Muscle layer of duodenum (tissue), 2 donors: ENCODE data around the gene MUC6.

ENCODE experiments used
- H3K27ac ChIP-seq: one replicate; pipeline ENCODE4 v1.7.0; 2013; ENCODE audit warnings: mild to moderate bottlenecking, low read length
- H3K27me3 ChIP-seq: one replicate; pipeline ENCODE4 v1.7.0; 2013; ENCODE audit warnings: low read depth, mild to moderate bottlenecking, control low read depth, low read length
- H3K36me3 ChIP-seq, 2 donors: one replicate each; pipeline ENCODE4 v1.7.0; 2013; ENCODE audit warnings: low read length in 2 of 2, control low read depth in 1 of 2, mild to moderate bottlenecking in 1 of 2; ENCODE audit not compliant: insufficient read depth in 2 of 2, control insufficient read depth in 1 of 2
- H3K4me1 ChIP-seq, 2 donors: one replicate each; pipeline ENCODE4 v1.7.0; 2013; ENCODE audit warnings: low read length in 2 of 2, mild to moderate bottlenecking in 2 of 2, control low read depth in 1 of 2, moderate library complexity in 1 of 2; ENCODE audit not compliant: insufficient read depth in 2 of 2, control insufficient read depth in 1 of 2
- H3K4me3 ChIP-seq, 2 donors: one replicate each; pipeline ENCODE4 v1.7.0; 2013; ENCODE audit warnings: low read length in 2 of 2, low read depth in 1 of 2, mild to moderate bottlenecking in 1 of 2
- H3K9me3 ChIP-seq, 2 donors: one replicate each; pipeline ENCODE4 v1.7.0; 2013; ENCODE audit warnings: low read length in 2 of 2, control low read depth in 1 of 2, mild to moderate bottlenecking in 1 of 2; ENCODE audit not compliant: control insufficient read depth in 1 of 2
- donor health status: healthy.

The MUC6 gene

DNA sequence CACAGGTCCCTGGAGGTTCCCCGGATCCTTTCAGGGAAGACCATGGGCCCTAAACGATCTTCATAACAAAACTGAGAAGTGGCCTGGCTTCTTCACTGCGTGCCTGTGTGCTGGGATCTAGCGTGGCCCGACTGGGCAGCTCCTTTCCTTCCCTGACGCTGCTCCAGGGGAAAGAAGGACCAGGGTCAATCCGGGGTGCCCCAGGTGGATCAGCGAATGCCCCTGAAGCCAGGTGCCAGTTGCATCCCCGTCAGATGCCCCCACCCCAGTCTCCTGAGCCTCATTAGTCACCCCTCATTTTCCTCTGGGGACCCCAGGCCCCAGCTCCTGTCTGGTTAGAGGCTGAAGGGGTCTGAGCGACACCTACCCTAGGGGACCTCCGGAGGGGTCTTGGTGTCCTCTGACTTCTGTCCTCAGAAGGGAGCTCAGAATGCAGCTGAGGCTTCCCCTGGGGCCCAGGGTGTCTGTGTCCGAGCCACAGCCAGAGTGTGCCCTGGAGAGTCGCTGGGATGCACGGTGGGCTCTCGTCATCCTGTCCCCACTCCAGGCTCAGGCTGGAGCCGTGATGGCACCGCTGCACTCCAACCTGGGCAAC, 18.7 kb upstream of the MUC6 start:
- H3K4me3 ChIP-seq, result no peak overlapping the region
- no peaks in the 10 kb centered on the region for H3K27me3 ChIP-seq
- no peak overlapping the region for H3K27ac ChIP-seq
- no peaks in the 10 kb centered on the region for H3K9me3 ChIP-seq
- peaks cover 3 to 4% of the 10 kb centered on the region in 2 donors for H3K4me1 ChIP-seq
- H3K36me3 ChIP-seq, result no peaks in the 10 kb centered on the region

- Histone ChIP-seq H3K36me3 (no peaks in the 10 kb centered on the region), H3K4me3 (no peak overlapping the region), H3K27ac (no peak overlapping the region), H3K27me3 (peaks cover 4% of the 10 kb centered on the region), H3K9me3 (no peaks in the 10 kb centered on the region), H3K4me1 (peaks cover 3 to 4% of the 10 kb centered on the region in 2 donors)
Measured at GRCh38 chr11:1054143-1055108, 17.9 kb upstream of the MUC6 start.

- H3K27ac ChIP-seq, result no peak overlapping the region
- no peaks in the 10 kb centered on the region for H3K9me3 ChIP-seq
- H3K4me3 ChIP-seq, result no peak overlapping the region
- H3K27me3 ChIP-seq, result peaks cover 8% of the 10 kb centered on the region
- H3K36me3 ChIP-seq, result no peaks in the 10 kb centered on the region
- H3K4me1 ChIP-seq, result peaks cover 3 to 4% of the 10 kb centered on the region in 2 donors
Measured at GRCh38 chr11:1053121-1053901, 16.8 kb upstream of the MUC6 start.

DNA sequence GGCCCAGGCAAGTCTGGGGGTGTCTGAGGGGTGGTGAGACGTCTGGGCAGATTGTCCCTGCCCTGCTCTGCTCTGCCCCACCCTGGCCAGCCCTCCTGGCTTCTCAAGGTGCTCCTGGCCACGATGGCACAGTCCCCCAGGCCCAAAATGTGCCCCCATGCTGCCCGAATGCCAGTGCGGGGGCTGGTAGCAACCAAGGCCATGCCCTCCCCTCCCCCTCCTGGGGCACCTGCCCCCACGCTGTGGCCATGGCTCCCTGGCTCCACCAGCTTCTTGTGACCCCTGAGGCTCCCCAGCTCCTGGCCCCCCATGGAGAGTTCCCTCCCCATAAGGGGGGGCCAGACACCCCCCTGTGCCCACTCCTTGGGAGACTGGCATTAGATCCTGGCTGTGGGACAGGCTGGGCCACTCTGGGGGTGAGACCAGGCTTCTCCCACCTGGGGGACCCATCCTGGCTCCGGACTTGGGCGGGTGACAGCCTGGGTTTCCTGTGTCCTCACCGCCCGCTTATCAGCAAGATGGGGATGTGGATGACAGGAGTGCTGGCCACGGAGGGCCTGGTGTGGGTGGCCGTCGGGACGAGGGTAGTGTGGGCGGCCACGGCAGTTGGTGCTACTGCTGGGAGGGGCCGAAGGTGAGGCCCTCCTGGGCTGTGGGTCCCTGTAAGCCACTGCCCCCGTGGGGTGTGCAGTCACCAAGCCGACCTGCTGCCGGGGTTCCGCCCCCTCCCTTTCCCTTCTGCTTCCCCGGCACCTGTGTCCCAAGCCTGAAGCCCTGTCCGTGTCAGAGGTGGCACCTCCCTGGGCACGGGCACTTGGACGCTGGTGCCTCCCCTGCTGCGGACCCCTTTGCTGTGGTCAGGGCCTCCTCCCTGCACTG, 15.9 kb upstream of the MUC6 start:
- Histone ChIP-seq H3K4me1 (peaks cover 3 to 4% of the 10 kb centered on the region in 2 donors), H3K36me3 (no peaks in the 10 kb centered on the region), H3K27me3 (peaks cover 8% of the 10 kb centered on the region)

GRCh38 chr11:1051356-1052132, 15.0 kb upstream of the MUC6 start:
- Histone ChIP-seq H3K27me3 (peaks cover 8% of the 10 kb centered on the region), H3K27ac (no peak overlapping the region), H3K36me3 (no peaks in the 10 kb centered on the region), H3K4me3 (no peak overlapping the region), H3K4me1 (peaks cover 3 to 4% of the 10 kb centered on the region in 2 donors), H3K9me3 (no peaks in the 10 kb centered on the region)

More for the DNA sequence above, 15.9 kb upstream of the MUC6 start:
- Histone ChIP-seq H3K9me3 (no peaks in the 10 kb centered on the region), H3K4me3 (no peak overlapping the region), H3K27ac (no peak overlapping the region)

- H3K4me1 ChIP-seq, result peaks cover 3 to 4% of the 10 kb centered on the region in 2 donors
- no peak overlapping the region for H3K4me3 ChIP-seq
- H3K27me3 ChIP-seq, result peaks cover 8% of the 10 kb centered on the region
- H3K9me3 ChIP-seq, result no peaks in the 10 kb centered on the region
- no peak overlapping the region for H3K27ac ChIP-seq
- no peaks in the 10 kb centered on the region for H3K36me3 ChIP-seq
Measured at GRCh38 chr11:1050581-1051355, 14.2 kb upstream of the MUC6 start.

GRCh38 chr11:1049911-1050580, 13.5 kb upstream of the MUC6 start:
- peaks cover 3 to 4% of the 10 kb centered on the region in 2 donors for H3K4me1 ChIP-seq
- H3K27me3 ChIP-seq, result peaks cover 8% of the 10 kb centered on the region
- H3K36me3 ChIP-seq, result no peaks in the 10 kb centered on the region
- no peak overlapping the region for H3K27ac ChIP-seq
- H3K4me3 ChIP-seq, result no peak overlapping the region
- peaks cover 0 to under 1% of the 10 kb centered on the region in 2 donors for H3K9me3 ChIP-seq

GRCh38 chr11:1049431-1049891, 12.9 kb upstream of the MUC6 start:
- H3K9me3 ChIP-seq, result peaks cover 0 to 2% of the 10 kb centered on the region in 2 donors
- no peak overlapping the region for H3K27ac ChIP-seq
- H3K4me3 ChIP-seq, result no peak overlapping the region
- peaks cover 8% of the 10 kb centered on the region for H3K27me3 ChIP-seq
- H3K36me3 ChIP-seq, result no peaks in the 10 kb centered on the region
- peaks cover 0 to 4% of the 10 kb centered on the region in 2 donors for H3K4me1 ChIP-seq

DNA sequence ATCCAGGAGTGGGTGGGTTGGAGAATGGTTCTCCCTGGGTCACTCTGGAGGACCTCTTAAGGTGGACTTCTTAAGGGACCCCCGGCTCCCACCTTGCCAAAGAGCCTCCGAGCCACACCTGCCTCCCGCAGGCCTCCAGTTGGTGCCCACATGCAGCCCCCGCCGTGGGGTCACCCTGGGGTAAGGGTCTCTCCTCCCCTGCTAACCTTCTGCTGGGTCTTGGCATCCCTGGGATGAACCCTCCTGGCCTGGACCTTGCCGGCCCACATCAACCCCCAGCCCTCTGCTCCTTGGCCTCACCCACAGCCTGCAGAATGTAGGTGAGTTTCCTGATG, 12.5 kb upstream of the MUC6 start:
- peaks cover 0 to 4% of the 10 kb centered on the region in 2 donors for H3K4me1 ChIP-seq
- H3K4me3 ChIP-seq, result no peak overlapping the region
- H3K27ac ChIP-seq, result no peak overlapping the region
- H3K36me3 ChIP-seq, result no peaks in the 10 kb centered on the region
- H3K27me3 ChIP-seq, result peaks cover 8% of the 10 kb centered on the region
- peaks cover 0 to 2% of the 10 kb centered on the region in 2 donors for H3K9me3 ChIP-seq
